ENCODE data around the gene SOD1.

SOD1 gene

DNA sequence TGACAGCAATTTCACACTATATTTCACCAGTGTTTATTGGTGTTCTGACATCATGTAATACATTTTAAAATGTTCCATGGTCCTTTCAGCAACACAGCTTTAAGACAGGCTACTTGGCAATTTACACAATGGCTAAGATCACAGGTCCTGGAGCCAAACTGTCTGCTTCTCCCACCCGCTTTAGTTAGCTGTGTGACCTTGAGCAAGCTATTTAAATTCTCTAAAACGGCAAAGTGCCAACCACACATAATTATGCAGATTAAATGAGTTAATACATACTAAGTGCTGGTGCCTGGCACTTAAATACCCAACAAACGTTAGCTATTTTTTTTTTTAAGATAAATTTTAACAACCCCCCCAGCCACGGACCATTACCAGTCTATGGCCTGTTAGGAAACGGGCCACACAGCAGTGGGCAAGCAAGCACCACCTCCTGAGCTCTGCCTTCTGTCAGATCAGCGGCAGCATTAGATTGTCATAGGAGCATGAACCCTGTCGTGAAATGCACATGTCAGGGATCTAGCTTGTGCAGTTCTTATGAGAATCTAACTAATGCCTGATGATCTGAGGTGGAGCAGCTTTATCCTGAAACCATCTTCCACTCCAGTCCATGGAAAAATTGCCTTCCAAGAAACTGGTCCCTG, 26.9 kb downstream of the SOD1 start:
- no peak for DNase-seq

DNA sequence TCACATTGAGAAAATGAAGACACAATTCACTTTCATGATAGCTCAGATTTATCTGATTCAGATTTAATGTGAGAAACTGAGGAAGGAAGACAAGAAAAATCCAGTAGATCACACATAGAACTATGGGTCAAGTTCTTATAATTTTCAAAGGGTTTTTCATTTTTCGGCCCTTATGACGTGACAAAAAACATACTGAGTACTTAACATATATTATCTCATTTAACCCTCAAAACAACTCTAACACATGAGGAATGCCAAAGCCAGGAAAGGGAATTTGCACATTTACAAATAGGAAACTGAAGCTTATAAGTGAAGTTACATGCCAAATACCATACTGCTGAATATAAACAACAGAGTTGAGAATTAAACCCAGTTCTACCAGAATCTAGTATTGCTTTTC, 27.6 kb downstream of the SOD1 start:
- no peak for DNase-seq

DNA sequence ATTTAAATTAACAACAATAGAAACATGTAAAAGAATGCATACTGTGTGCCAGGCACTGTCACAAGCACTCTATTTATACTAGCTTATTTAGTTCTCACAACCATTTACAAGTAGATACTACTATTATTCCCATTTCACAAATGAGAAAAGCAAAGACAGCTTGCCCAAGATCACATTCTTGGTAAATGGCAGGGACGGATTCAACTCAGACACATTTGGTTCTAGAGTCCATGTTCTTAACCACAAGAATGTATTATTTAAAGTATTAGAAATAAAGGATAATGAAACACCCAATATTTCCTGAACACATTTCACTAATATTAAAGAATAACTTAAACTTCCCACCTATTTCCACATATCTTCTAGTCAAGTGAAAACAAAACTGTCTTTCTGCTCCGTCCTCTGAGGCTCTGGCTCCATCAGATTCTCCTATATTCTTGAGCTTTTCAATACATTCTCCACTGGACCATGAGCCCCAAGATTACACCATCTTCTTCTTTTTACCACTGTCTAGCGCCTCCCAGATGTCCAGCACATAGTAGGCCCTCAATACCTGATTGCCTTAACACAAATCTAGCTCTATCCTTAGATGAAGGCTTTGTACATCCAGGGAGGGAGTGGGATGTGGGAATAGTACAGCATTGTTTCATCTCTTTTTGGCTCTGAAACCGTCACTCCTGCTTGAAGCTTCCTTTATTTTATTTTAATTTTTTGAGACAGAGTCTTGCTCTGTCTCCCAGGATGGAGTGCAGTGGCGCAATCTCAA, 29.3 kb downstream of the SOD1 start:
- DNase-seq: no peak

DNA sequence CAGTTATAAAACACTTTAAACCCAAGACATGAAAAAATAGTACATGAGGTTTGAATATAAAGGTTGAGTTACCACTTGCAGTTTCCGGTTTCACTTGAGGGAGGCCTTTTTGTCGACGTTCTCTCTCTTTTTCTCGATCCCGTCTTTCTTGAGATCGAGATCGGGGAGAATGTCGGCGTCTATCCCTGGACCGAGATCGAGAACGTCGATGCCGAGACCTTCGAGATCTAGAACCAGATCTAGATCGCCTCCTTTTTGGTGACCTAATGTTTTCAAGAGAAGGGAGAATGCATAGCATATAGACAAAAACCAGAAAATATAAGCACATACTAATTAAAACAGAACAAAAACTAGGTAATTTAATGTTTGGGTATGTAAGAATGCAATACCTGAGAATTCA, 33.7 kb downstream of the SOD1 start:
- no peak for DNase-seq

DNA sequence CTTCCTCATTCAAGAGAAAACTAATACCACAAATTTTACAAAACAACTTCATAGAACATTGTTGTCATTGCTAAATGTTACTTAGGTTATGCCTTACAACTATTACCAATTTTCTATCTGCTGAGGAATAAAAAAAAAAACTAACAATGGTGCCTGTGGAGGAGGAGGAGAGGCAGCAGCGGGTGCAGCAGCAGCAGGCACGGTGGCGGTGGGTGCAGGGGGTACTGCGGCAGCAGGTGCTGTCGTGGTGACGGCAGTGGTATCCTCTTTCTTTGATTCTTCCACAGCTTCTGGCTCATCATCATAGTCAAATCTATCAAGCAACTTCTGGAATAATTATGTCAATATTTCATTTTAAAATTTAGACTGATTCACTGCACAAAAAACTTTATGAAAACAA, 36.9 kb downstream of the SOD1 start:
- no peak for DNase-seq

DNA sequence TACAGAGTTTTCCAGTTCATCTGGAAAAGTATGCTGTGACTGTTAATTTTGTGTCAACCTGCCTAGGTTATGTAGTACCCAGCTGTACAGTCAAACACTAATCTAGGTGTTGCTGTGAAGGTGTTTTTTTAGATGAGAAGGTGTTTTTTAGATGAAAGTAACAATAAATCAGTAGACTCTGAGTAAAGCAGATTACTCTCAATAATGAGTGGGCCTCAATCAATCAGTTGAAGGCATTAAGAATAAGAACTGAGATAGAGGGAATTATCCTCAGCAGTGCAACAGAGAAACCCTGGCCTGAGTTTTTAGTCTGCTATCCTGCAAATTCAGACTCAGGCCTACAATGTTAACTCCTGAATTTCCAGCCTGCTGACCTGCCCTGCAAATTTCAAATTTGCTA, 39.0 kb downstream of the SOD1 start:
- DNase-seq: no peak

DNA sequence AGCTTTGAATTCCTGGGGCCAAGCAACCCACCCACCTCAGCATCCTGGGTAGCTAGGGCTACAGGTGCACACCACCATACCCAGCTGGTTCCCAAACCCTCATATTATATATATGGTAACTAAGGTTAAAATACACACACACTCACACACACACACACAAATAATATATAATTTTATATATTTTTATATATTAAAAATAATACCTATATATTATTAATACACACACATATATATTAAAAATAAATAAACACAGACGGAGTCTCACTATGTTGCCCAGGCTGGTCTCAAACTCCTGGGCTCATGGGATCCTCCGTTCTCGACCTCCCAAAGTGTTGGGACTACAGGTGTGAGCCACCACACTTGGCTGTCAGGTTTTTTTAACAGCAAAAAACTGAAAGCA, 40.5 kb downstream of the SOD1 start:
- no peak for DNase-seq

DNA sequence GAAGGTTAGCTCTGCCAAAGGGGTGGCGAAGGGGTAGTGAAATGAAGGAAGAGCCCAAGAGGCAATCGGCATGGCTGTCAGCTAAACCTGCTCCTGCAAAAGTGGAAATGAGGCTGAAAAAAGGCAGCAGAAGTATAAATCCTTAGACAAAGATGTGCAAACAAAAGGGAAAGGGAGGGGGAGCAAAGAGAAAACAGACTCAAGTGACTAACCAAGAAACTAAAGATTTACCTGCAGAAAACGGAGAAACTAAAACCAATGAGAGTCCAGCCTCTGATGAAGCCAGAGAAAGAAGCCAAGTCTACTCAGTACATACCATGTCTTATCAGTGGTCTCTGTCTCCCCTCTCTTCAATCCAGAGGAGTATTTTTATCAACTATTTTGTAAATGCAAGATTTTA, 47.1 kb downstream of the SOD1 start:
- DNase-seq: no peak

DNA sequence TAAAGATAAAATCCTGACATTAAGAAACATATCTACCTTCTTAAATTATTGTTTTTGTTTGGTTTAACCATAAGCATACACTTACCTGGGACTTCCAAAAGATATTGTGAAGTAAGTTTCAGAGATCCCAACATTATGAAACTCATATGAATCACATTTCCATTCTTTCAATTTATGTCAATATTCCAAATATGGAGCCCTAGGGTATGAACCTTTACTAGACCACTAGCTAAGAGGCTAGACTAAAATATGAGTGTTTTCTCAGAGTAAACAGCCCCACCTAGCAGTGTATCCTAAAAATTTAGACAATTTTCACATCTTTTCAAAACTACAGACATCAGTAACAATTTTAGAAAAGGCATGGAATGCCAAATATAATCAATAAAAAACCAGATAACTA, 48.0 kb downstream of the SOD1 start:
- no peak for DNase-seq

DNA sequence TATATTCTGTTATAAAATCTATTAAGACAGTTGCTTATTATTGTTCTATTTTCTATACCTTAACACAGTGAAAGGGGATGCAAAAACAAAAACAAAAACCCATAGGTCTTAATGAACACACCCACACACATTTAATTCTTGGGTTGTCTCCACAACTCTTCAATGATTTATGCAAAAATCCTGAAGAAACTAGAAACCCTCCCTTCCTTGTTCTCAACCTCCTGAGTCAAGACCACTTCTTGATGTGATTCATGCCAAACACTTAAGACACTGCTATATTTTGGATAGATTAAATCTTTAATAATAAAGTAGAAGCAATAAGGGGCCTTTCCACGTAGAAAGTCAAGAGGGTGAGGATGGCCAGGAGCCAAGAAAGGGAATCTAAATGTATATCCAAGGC, 49.0 kb downstream of the SOD1 start:
- no peak for DNase-seq

DNA sequence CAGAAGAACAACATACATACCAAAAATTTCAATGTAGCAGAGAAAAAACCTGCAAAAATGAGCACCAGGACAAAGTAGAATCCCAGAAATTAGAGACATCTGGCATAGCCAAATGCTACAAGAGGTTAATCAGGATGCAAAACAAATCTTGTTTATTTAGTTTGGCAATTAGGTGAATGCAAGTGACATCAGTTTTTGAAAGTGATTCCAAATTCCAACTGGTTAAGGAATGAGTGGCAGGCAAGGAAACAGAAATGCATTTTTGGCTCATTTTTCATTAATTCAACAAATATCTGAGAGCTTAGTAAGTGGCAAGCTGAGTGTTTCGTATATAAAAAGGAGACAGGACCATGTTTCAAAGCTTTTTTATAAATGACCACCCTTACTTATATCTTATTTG, 51.1 kb downstream of the SOD1 start:
- no peak for DNase-seq

DNA sequence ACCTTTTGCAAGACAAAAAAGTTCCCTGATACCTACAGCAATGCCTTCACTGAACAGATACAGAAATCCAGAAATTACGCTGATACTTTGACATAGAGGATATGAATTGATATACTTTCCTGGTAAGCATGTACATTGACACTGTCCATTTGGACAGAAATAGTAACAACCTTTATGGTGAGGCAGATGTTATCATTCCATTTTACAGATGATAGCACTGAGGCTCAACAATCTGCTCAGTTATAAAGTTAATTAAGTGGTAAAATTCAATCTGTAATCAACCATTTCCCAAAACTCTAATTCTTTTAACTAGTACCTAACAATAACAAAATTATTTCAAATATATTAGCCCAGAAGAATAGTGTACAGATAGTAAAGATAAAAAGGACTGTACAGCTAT, 51.8 kb downstream of the SOD1 start:
- no peak for DNase-seq

DNA sequence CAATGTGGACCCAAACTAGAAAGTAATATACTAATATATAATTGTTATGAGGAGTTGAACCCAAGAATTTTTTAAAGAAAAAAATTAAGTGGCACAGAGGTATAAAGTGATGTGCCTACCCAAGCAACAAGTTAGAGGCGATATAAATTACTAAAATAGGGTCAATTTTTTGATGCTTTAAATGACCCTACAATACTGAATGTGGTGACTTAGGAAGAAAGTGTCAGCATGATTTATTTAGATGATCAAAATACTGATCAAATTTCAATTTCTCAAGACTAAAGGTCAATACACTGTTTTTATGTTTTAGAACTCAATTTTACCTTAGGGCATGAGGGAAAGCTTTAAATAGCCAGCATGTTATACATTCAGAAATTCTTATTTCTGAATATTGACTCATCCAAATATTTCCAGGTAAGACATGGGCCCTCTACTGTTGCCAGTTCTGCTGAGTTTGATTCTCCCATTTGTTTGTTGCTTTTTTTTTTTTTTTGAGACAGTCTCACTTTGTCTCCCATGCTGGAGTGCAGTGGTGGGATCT, 52.3 kb downstream of the SOD1 start:
- DNase-seq: no peak

DNA sequence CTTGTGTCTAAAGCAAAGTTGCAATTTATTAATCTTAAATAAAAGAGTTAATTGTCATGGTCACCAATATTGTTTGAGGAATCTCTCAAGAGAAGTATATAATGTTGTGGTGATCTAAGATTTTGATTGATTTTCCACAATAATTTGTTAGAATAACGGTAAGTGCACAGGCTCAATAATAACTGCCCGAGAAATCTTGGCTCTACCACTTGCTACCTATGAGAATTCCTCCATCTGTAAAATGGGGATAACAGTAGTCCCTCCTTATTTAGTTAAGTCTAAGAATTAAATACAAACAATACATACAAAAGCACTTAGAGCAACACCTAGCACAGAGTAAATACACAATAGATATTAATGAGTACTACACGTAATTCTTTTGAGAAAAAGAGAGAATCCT, 53.6 kb downstream of the SOD1 start:
- no peak for DNase-seq

DNA sequence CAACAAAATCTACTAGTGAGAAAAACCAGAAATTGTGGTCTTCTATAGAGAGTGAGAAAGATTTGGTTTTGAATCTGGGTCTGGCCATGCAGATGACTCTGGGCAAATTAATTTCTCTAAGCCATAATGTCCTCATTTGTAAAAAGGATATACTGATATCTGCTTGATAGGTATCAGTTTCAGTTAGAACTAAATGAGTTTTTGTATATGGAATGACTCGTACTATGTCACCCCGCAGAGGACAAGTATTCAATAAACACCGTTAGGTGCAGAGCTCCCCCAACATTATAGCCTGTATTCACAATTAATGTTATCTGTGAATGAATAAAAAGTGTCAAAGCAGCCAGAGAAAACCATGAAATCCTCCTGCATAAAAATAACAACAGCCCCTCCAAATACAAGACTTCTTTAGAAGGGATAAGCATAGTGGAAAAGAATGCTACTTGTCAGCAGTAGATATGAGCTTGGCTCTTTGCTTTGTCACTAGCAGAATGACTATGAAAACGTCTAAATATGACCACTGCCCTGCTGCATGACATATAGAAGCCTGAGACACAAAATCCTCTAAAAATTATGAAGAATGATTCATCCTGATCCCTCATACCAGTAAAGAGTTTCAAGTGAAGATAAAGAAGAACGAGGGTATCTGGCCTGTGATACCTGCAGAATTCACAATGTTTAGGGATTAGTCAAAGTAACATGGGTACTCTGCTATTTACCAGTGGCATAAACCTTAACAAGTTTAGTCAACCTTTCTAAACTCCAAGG, 54.7 kb downstream of the SOD1 start:
- DNase-seq: no peak

DNA sequence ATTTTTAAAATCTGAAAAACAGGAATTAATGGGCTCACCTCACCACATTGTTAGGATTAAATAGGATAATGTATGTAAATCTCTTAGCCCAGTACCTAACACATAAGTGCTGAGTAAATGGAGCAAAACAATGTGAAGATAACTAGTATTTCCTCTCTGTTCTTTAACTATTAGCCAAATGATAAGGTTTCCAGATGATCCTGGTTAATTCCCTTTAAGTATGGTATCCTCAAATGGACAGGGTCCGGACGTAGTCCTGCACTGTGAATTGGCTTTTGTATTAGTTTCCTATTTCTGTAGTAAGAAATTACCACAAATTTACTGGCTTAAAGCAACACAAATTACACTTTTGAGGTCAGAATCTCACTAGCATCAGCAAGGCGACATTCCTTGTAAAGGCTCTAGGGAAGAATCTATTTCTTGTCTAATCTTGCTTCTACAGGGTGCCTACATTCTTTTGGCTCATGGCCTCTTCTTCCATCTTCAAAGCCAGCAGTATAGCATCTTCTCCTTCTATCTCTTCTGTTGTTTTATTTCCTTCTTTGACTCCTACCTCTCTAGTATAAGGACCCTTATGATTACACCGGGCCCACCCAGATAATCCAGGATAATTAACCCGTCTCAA, 55.4 kb downstream of the SOD1 start:
- DNase-seq: no peak

DNA sequence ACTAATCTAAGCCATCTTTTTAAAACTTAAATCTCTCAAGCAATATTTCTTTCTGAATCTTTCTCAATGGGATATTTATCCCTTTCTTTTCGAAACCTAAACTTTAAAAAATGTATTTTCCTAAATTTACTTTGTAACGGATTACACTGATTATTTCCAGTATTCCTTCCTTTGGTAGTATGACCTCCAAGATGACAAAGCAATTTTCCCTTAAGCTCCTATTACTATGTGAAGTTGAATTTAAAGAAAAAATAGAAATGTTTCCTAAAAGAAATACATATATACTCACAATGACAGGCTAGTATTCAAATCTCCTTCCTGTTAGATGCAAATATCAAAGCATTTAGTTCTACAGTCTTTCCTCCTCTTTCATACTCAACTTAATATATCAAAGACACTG, 56.6 kb downstream of the SOD1 start:
- DNase-seq: no peak
